HG03175 (cell line): ENCODE data around the gene SYNDIG1.

Source experiments
- ATAC-seq: cut with Tn5 transposase; IDR thresholded peaks from one replicate; pipeline ENCODE4 v1.9.1; 2021; ENCODE audit warnings: mild to moderate bottlenecking, moderate library complexity; ENCODE audit not compliant: unreplicated experiment

The SYNDIG1 gene

DNA sequence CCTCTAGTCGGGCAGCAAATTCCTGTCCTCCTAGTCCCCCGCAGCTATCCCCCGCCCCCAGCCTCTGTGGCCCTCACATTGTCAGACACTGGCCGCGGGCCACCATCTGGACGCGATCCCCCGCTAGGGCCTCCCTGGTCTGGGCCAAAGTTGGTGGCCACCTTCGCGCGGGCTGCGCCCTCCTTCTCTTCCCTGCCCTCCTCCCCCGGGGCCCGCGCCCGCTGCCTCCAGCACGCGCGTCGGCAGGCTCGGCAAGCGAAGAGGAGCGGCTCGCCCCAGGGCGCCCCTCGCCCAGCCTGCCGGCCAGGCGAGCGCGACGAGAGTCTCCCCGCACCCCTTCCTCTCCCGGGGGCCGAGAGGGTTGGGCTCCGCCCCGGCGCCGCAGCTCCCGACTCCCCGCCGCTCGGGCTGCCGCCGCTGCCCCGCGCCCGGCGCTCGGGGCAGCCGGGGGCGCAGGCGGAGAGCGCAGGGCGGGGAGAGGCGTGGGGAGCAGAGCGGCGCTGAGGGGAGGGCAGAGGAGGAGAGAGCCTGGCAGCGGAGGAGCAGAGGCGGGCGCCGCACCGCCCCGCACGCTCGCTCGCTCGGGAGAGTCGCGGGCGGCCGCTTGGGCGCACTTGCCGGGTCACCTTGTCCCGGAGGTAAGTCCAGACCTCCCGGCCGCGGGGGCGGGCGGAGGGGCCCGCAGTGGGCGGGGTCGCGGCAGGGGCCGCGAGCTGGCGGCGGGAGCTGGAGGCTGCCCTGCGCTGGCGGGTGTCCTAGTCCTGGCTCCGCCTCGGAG is at the start of gene SYNDIG1:
Gene SYNDIG1 (plus strand): TSS at position 514 of the 778 bp plus-strand sequence. CDS start 73,469 bp downstream, outside the sequence.
- no peak for ATAC-seq

- ATAC-seq: no peak
Observed at GRCh38 chr20:24419786-24420185, 49.6 kb upstream of the SYNDIG1 start.

- no peak for ATAC-seq
Observed at GRCh38 chr20:24420567-24420966, 48.9 kb upstream of the SYNDIG1 start.

DNA sequence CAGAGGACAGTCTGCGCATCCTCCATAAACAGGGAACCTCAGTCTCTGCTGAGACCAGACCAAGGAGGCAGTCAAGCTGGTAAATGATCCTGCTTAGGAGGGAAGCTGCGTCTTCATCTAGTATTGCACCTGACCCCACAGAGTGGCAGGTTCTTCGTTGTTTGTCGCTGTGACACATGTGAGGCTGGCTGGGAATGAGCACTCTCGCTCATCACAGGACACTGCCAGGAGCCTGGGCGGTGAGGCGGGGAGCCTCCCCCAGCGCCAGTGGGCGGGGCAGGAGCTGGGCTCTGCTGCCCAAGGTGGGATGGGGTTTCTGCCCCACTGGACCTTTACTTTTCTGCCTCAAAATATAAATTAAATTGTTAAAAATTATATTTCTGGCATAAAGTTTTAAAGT is 48.4 kb upstream of the SYNDIG1 start:
- no peak for ATAC-seq

GRCh38 chr20:24422091-24422760 is 47.2 kb upstream of the SYNDIG1 start:
- ATAC-seq: no peak

DNA sequence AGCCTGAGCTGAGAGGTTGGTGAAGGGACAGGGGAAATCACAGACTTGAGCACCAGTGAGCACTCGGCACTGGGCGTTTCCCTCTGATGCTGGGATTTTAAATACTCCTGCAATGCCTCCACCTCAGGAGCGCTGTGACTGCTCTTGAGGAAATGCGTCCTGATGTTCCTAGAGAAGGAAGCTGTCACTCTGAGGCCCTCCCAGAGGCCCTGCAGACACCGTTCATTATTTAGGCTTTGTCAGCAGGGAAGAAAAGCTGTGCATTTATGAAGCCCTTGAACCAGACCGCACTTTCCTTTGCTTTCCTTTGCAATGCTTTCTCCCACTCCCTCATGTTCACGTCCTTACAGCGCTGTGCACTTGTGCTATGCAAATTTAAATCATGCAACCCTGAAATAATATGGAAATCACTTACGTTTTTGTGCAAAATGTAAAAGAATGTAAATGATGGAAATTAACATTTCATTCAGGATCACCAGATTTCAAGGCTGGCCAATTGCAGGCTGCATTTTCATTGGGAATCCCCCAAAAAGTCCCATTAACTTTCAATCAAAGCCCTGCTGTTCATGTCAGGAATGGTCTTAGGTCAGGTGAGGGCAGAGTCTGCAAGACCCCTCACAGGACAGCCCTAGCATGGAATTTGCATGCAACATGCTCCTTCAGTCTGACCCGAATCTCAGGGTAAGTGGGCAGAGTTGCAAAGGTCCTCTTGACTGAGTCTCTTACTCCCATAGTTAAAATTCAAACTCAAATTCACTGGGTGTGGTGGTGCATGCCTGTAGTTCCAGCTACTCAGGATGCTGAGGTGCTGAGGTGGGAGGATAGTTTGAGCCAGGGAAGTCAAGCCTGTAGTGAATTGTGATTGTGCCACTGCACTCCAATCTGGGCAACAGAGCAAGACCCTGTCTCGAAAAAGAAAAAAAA is 45.8 kb upstream of the SYNDIG1 start:
- ATAC-seq: no peak

GRCh38 chr20:24425523-24426135 is 43.8 kb upstream of the SYNDIG1 start:
- ATAC-seq: no peak

GRCh38 chr20:24431279-24432045 is 38.0 kb upstream of the SYNDIG1 start:
- ATAC-seq: no peak

DNA sequence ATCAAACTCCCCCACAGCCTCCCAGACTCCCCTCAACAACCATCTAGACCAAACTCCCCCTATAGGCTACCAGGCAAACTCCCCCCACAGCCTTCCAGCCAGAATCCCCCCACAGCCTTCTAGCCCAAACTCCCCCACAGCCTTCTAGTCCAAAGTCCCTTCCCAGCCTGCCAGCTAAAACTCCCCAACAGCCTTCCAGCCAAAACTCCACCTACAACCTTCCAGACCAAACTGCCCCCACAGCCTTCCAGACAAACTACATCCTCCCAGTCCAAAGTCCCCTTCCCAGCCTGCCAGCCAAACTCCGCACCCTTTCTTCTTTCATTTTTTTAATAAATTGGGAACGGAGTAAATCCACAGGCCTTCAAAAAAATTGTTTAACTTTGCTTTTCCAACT is 37.4 kb upstream of the SYNDIG1 start:
- no peak for ATAC-seq

DNA sequence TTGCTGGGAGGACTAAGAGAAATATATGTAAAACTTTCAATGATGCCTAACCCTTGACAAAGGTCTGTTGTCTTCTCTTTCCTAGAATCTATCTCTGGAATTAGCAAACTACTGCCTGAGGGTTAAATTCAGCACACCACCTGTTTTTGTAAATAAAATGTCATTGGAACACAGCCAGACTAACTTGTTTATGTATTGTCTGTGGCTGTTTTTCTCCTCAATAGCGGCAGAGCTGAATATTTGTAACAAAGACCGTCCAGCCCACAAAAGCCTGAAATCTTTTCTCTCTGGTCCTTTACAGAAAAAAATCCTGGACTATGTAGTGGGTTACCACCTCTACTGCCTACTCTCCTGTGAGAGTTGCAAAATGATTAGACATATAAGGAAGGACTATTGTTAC is 33.3 kb upstream of the SYNDIG1 start:
- ATAC-seq: no peak

GRCh38 chr20:24437196-24438082 is 32.0 kb upstream of the SYNDIG1 start:
- no peak for ATAC-seq

- no peak for ATAC-seq
Observed at GRCh38 chr20:24438331-24438730, 31.1 kb upstream of the SYNDIG1 start.

DNA sequence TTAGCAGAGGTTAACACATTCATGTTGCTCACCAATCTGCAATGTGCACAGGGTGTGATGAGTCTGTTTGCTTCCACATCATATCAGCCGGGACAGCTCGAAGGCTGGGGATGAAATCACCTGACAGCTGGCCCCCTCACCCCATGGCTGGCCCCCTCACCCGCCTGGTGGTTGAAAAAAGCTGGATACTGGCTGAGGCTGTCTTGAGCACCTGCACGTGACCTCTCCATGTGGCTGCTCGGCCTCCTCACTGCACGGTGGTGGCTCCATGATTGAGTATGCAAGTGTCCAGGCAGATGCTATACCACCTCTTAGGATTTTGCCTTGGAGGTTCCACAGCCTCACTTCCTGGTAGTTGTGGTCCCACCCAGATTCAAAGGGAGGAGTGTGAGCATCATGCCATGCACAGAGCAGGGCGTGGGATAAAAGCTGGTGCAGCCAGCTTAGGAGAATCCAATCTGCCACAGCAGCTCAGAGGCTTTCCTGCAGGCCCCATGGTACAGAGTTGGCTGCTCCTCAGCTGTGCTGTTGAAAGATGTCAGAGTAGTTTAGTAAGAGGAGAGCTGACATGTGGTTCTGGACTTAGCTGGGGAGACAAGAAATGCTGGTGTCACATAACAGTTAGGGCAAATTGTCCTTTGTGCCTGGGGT is 29.6 kb upstream of the SYNDIG1 start:
- ATAC-seq: no peak

- no peak for ATAC-seq
Observed at GRCh38 chr20:24441661-24442060, 27.8 kb upstream of the SYNDIG1 start.

DNA sequence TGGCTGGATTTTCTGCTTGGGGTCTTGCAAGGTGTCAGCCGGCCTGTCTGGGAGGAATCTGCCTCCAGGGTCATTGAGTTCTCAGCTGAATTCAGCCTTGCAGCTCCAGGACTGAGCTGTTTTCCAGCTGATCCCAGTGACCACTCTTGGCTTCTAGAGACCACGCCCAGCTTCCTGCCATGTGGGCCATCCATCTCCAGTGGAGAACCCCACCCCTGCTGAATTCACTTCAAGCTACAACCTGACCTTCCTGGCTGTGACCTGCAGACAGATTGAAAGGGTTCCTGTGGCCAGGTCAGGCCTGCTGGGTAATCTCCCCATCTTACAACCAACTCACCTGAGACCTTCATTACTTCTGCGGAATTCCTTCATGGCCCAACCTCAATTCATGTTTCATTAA is 26.5 kb upstream of the SYNDIG1 start:
- no peak for ATAC-seq

GRCh38 chr20:24443436-24443835 is 26.0 kb upstream of the SYNDIG1 start:
- no peak for ATAC-seq

DNA sequence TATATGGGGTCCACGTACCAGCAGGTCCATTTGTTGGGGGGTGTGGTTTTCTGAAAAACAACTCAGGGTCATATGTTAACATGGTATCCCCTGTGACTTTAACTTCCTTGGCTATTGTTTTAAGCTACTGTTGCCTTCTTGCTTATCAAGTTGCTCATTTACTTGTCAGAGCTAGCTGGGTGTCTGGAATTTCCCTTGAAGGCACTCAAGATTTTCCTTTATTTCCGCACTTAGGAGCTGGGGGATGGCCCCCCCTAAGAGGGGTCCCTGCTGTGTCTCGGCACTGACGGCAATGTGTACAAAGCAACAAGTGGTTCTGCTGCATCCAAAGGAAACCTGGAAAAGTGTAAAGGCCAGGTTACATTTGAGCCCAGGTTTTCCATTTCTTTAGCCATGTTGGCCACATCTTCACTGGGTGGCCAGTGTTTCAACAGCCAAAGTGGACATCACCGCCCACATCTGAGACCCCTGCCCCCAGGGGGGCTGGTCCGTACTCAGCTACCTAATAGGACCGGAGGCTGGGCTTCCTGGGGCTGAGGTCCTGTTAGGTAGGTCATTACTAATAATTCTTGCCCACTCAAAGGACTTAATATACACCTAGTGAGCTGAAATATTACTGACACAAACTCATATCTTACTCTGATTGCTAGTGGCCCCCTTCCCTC is 24.8 kb upstream of the SYNDIG1 start:
- no peak for ATAC-seq

- ATAC-seq: no peak
Observed at GRCh38 chr20:24445510-24446170, 23.8 kb upstream of the SYNDIG1 start.
